Loucy (cell line): ENCODE data around the gene NBPF1.
A peak's percentile ranks its signal among the peaks of the same experiment; 100 is the strongest.
"Not testable (repeated sequence)": the region's sequence is repeated elsewhere in the genome, so short reads cannot be mapped to it uniquely, and the experiment has no call there.

Experiments used
- H2AFZ ChIP-seq: fragments of 200-600 bp; sonication (generic); 2 replicates; pipeline ENCODE4 v1.6.0; 2016; ENCODE audit warnings: antibody characterized with exemption, mild to moderate bottlenecking, low read length, moderate library complexity
- H3F3A ChIP-seq: fragments of 200-600 bp; 2 replicates; pipeline ENCODE4 v1.6.0; 2016; ENCODE audit warnings: antibody characterized with exemption, low read depth, mild to moderate bottlenecking
- H3K27me3 ChIP-seq: fragments of 200-600 bp; sonication (generic); 2 replicates; pipeline ENCODE4 v1.6.1; 2014; ENCODE audit warnings: low read length, mild to moderate bottlenecking; ENCODE audit not compliant: insufficient read depth, poor library complexity, severe bottlenecking
- H3K36me3 ChIP-seq: fragments of 200-600 bp; sonication (generic); 2 replicates; pipeline ENCODE4 v1.6.1; 2016; ENCODE audit warnings: low read length; ENCODE audit not compliant: insufficient read depth
- H3K4me1 ChIP-seq: fragments of 200-600 bp; sonication (generic); 2 replicates; pipeline ENCODE4 v1.5.1; 2014; ENCODE audit warnings: low read length, mild to moderate bottlenecking; ENCODE audit not compliant: insufficient read depth, poor library complexity, severe bottlenecking
- H3K4me2 ChIP-seq: fragments of 200-600 bp; sonication (generic); 2 replicates; pipeline ENCODE4 v1.6.0; 2014; ENCODE audit warnings: antibody characterized with exemption, low read length, low read depth, mild to moderate bottlenecking; ENCODE audit not compliant: poor library complexity, severe bottlenecking
- H3K4me3 ChIP-seq: fragments of 200-600 bp; sonication (generic); 2 replicates; pipeline ENCODE4 v1.5.1; 2014; ENCODE audit warnings: low read length, mild to moderate bottlenecking, mixed read lengths; ENCODE audit not compliant: poor library complexity, severe bottlenecking
- H3K79me2 ChIP-seq: fragments of 200-600 bp; sonication (generic); 2 replicates; pipeline ENCODE4 v1.6.1; 2014; ENCODE audit warnings: low read length; ENCODE audit not compliant: insufficient read depth
- H3K9ac ChIP-seq: fragments of 200-600 bp; sonication (generic); 2 replicates; pipeline ENCODE4 v1.6.0; 2014; ENCODE audit warnings: mild to moderate bottlenecking, low read depth, low read length, moderate library complexity; ENCODE audit not compliant: poor library complexity, severe bottlenecking
- H3K9me2 ChIP-seq: fragments of 200-600 bp; sonication (generic); replicated peaks from 2 replicates; pipeline ENCODE4 v1.6.1; 2016; ENCODE audit warnings: low read depth, low read length, mixed read lengths
- H3K9me3 ChIP-seq: fragments of 200-600 bp; sonication (generic); 2 replicates; pipeline ENCODE4 v1.6.1; 2014; ENCODE audit warnings: mild to moderate bottlenecking, antibody characterized with exemption, low read length, low read depth; ENCODE audit not compliant: insufficient read depth
- H4K20me1 ChIP-seq: fragments of 200-600 bp; sonication (generic); 2 replicates; pipeline ENCODE4 v1.6.0; 2014; ENCODE audit warnings: antibody characterized with exemption, low read length, mild to moderate bottlenecking; ENCODE audit not compliant: insufficient read depth, poor library complexity, severe bottlenecking
- CTCF ChIP-seq: fragments of 200-600 bp; sonication (generic); conservative IDR thresholded peaks from 2 replicates; pipeline ENCODE4 v1.5.1; 2014; ENCODE audit warnings: mild to moderate bottlenecking, antibody characterized with exemption, low read length
- EZH2phosphoT487 ChIP-seq: fragments of 200-600 bp; IDR thresholded peaks from 2 replicates; pipeline ENCODE4 v1.6.1; 2018; ENCODE audit warnings: antibody characterized with exemption, mild to moderate bottlenecking, moderate library complexity, borderline replicate concordance

The NBPF1 gene

GRCh38 chr1:16521288-16521583, 92.1 kb downstream of the NBPF1 start:
- TF ChIP-seq CTCF (no peak), EZH2phosphoT487 (no peak)
- Histone ChIP-seq H3K36me3 (no peaks in the 10 kb centered on the region), H3F3A (no peaks in the 10 kb centered on the region), H3K9ac (no peak overlapping the region), H3K79me2 (no peaks in the 10 kb centered on the region), H3K9me3 (no peaks in the 10 kb centered on the region), H3K4me2 (no peak overlapping the region), H3K27me3 (no peaks in the 10 kb centered on the region), H3K9me2 (no peaks in the 10 kb centered on the region), H3K4me3 (no peak overlapping the region), H2AFZ (no peak overlapping the region), H3K4me1 (no peaks in the 10 kb centered on the region), H4K20me1 (no peaks in the 10 kb centered on the region)

DNA sequence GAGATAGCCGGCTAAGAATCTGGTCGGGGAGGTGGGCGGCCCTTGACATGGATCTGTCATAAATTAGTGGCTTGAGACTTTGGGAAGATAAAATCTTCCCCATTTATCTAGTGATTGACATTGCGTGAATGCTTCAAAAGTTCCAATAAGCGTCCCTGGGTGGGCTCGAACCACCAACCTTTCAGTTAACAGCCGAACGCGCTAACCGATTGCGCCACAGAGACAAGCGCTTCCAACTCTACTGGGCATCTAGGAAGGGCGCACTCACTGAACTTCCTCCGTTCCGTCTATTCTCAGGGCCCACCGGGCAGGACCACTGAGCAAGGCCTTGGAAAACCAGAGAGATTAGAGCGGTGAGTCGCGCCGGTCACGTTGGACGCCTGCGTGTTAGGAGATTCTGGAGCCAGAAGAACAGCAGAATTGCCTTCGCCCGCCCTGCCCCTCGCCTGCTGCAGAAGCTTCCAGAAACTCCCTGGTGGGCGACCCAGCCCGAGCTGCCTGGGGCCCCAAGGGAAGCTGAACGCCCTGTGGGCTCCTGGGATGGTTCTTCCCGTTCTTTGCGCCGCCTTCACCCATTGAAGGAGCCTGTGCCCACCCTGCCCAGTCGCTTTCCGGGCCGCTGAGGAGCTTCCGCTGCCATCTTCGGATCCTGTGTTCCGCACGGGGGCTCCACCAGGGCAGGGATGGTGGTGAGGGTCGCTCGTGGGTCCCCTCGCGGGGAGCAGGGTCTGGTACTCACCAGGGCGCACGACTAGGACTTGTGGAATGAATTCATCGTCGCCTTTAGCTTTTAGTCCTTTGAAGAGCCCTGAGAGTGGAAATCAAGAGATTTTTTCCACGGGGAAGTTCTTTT, 92.7 kb downstream of the NBPF1 start:
- H3K27me3 ChIP-seq, H2AFZ ChIP-seq: not testable (repeated sequence)

DNA sequence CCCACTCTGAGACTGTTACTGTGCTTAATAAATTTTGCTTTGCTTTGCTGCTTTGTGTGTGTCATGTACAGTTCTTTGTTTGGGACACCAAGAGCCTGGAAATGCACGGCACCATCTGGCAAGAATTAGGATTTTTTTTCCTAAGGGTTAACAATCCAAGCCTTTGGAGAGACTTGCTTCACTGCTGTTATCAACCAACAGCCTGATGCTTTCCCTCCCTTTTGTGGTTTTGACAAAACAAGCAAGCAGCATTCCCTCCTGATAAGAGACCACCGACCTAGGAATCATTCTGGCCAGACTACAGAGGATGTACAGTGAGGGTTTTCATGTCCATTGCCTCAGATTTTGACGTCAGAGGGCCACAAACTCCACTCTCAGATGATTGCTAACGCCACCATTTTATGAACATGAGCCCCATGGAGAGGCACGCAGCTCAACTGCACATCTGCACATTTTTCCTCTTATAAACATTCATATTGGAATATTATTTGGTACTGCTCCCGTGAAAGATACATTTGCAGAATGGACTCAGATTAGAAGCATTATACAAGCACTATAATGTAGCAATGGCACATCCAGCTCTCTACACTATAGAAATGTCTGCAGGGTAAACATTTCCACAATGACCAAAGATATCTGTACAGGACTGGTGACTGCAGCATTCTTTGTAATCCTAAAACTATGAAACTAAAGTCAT, 94.0 kb downstream of the NBPF1 start:
- not testable (repeated sequence) for H3K9me3 ChIP-seq, H3K4me2 ChIP-seq, H4K20me1 ChIP-seq, H3K4me1 ChIP-seq, H3K27me3 ChIP-seq, H3K79me2 ChIP-seq, H3K36me3 ChIP-seq, H2AFZ ChIP-seq, H3K9ac ChIP-seq, H3K4me3 ChIP-seq, H3F3A ChIP-seq, H3K9me2 ChIP-seq

More for the DNA sequence above, 92.7 kb downstream of the NBPF1 start:
- not testable (repeated sequence) for H3K4me3 ChIP-seq, H3K9ac ChIP-seq, H3K4me1 ChIP-seq, H3K4me2 ChIP-seq, H3F3A ChIP-seq, H4K20me1 ChIP-seq, H3K79me2 ChIP-seq, H3K9me2 ChIP-seq, H3K36me3 ChIP-seq, H3K9me3 ChIP-seq

GRCh38 chr1:16518913-16519254, 94.5 kb downstream of the NBPF1 start:
- H3K4me1 ChIP-seq, H3K79me2 ChIP-seq, H3K4me2 ChIP-seq, H3K27me3 ChIP-seq, H3K36me3 ChIP-seq, H3K9me3 ChIP-seq, H3F3A ChIP-seq, H3K9ac ChIP-seq, H2AFZ ChIP-seq, H3K4me3 ChIP-seq, H3K9me2 ChIP-seq, H4K20me1 ChIP-seq: not testable (repeated sequence)

DNA sequence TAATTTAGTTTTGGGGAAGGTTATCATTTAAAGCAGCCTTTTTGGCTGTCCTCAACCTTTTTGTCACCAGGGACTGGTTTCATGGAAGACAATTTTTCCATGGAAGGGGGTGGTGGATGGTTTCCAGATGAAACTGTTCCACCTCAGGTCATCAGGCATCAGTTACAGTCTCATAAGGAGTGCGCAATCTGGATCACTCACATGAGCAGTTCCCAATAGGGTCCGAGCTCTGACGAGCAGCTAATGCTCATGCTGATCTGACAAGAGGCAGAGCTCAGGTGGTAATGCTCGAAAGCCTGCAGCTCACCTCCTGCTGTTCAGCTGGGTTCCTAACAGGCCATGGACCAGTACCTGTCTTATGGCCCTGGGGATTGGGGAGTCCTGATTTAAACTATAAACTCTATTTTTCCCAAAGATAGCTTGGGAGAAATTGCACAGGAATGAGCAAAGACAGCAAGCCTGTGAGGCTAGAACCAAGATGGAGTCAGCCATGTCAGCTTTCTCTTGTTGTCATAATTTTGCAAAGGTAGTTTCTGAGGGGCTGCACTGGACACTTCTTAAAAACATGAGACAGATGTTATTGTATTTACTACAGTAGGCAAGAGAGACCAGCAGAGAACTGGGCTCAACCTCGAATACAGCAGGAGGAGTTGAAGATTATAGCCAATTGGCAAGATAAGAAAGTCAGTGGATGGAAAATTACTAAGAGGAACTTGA, 96.5 kb downstream of the NBPF1 start:
- not testable (repeated sequence) for H3K4me1 ChIP-seq, H3K4me3 ChIP-seq, H4K20me1 ChIP-seq, H3K79me2 ChIP-seq, H3F3A ChIP-seq, H3K9me2 ChIP-seq, H2AFZ ChIP-seq, H3K9me3 ChIP-seq, H3K4me2 ChIP-seq, H3K27me3 ChIP-seq, H3K36me3 ChIP-seq, H3K9ac ChIP-seq

DNA sequence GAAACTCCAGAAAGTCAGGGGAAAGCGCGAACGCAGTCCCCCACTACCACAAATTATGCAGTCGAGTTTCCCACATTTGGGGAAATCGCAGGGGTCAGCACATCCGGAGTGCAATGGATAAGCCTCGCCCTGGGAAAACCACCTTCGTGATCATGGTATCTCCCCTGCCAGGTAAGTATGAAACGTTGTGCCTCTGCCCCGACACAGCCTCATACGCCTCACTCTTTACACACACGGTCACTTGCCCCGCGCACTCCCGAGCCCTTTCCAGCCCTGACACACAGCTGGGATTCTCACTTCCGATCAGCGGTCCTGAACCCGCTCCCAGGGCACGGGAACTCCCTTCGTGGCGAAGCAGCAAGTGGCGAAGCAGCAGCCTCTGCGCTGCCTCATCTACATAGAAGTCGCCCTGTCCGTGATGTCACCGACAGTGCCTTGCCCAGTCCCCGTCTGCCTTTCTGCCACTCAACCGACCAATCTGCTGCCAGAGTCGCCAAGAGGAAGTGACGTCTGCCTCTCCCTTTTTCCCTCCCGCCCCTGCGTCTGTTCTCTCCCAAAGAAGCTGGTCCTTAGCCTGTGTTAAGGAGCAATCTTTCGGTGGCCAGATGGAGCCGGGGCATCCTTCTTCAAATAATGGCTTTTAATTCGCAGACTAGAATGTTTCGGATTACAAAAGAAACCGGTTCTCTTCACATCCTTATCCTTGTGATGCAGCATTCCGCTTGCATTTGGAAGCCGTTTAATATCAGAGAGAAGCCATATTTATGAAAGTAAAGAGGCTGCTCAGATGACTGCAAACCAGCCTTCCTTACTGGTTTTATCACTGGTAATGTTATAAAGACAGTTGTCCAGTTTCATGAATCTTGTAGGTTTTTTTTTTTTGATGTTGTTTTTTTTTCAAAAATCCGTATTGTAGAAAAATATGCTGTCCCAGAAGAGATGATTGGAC, 99.0 kb downstream of the NBPF1 start, which contains the start of gene RNU1-1:
Gene RNU1-1, minus strand, starts transcription at position 179 of the 949 bp plus-strand sequence.
- Histone ChIP-seq H3K9ac (peak within 1 kb of the TSS; percentile 58), H3K4me2 (peak within 1 kb of the TSS; percentile 44), H3K4me3 (peak within 1 kb of the TSS; percentile 66)
- not testable (repeated sequence) for H3K36me3 ChIP-seq, H3K4me1 ChIP-seq, H2AFZ ChIP-seq, H4K20me1 ChIP-seq, H3K79me2 ChIP-seq, H3K9me3 ChIP-seq, H3K27me3 ChIP-seq, H3K9me2 ChIP-seq, H3F3A ChIP-seq
